GM20000 (cell line): ENCODE data around the gene COA6.

Source experiments
- DNase-seq: peaks from one replicate; pipeline ENCODE4 v3.0.0; 2012; ENCODE audit warnings: low spot score
- CTCF ChIP-seq: IDR thresholded peaks from 2 replicates; pipeline ENCODE4 v1.5.1; 2012; ENCODE audit warnings: mild to moderate bottlenecking, control low read depth; ENCODE audit errors: extremely low read depth, missing control alignments

COA6 gene

GRCh38 chr1:234433563-234434285 lies 60.5 kb downstream of the COA6 start:
- peak; percentile 43 for DNase-seq
- no peak for TF ChIP-seq CTCF
